ENCODE measurements around the gene XYLT1. TPM values are rescaled to one million over a fixed set of nuclear protein-coding genes. Genes with fewer than 3 reads are reported as not detected.

XYLT1 gene
- total and polyA plus RNA-seq, 10 of the 15 experiments (the other 5 are each of a cell fraction or from before 2014, with no cell fraction given), result 0.88 to 14.8 (median 5.8) TPM

DNA sequence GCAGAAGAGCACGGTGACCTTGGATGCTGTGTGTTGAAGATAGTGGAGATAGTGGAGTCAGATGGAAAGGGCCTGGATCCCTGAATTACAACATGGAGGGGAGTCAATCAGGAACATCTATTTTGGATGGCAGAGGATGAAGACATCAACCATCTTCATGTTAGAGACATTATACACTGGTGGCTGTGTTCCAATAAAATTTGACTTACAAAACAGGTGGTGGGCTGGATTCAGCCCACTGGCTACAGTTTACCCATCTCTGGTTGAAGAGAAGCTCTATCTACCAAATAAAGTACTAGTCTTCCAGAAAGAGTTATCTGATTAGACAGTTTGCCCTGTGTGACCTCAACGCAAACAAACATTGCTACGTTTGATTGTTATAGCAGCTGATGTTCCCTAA, 247.2 kb downstream of the XYLT1 start:
- WGBS (ENCODE audit: insufficient coverage, insufficient replicate concordance, low lambda C conversion rate, missing lambda C conversion rate), result 0% methylated on average over 3 of the region's 3 CpGs
- Histone ChIP-seq H3K9me3 (replicated peaks; ENCODE audit: control insufficient read depth, insufficient read depth, low read length) (no peaks in the 10 kb centered on the region), H2AFZ (ENCODE audit: control insufficient read depth, low read depth, low read length) (no peak overlapping the region), H3K36me3 (ENCODE audit: control insufficient read depth in 2 of 2, insufficient read depth in 2 of 2, low read length in 1 of 2) (no peaks in the 10 kb centered on the region; a peak in 2 of 4 replicates), H3K9ac (ENCODE audit: control insufficient read depth, insufficient read depth, low read length) (no peak overlapping the region), H3K27me3 (replicated peaks in 1 of 2; ENCODE audit: control insufficient read depth in 2 of 2, insufficient read depth in 2 of 2, low read length in 1 of 2) (no peaks in the 10 kb centered on the region), H3K4me3 (no peak overlapping the region), H3K4me2 (ENCODE audit: control insufficient read depth, insufficient read depth) (no peak overlapping the region), H3K4me1 (ENCODE audit: control insufficient read depth, insufficient read depth, low read length) (no peaks in the 10 kb centered on the region; the same call in 1 of the 2 replicates), H3K79me2 (ENCODE audit: control insufficient read depth, insufficient read depth, low read length) (no peaks in the 10 kb centered on the region), H4K20me1 (ENCODE audit: control insufficient read depth, insufficient read depth) (no peaks in the 10 kb centered on the region), H3K27ac (ENCODE audit: control insufficient read depth, insufficient read depth) (no peak overlapping the region)
- in situ Hi-C loops (cut with MboI), result no loop called here
- POLR2A ChIA-PET, result no interaction called here
- SMC1A ChIA-PET (ENCODE audit: uncharacterized antibody, unreplicated experiment), result interaction anchor here (1.0 to 1.3 kb wide), 4 partner anchors 10 to 356 kb away, joined by 3 to 4 read pairs (median 3); no protein-coding TSS in a partner anchor
- TF ChIP-seq BHLHE40 (IDR thresholded peaks at IDR 0.05; ENCODE audit: borderline replicate concordance in 1 of 2, low read depth in 2 of 2, low read length in 1 of 2) (no peak), BMI1 (IDR thresholded peaks at IDR 0.05; ENCODE audit: borderline replicate concordance) (no peak), TAF1 (IDR thresholded peaks at IDR 0.05; ENCODE audit: borderline replicate concordance, low read depth, low read length) (no peak), PML (IDR thresholded peaks at IDR 0.05; ENCODE audit: low read length) (no peak), RCOR1 (conservative IDR thresholded peaks at IDR 0.05; ENCODE audit: low read depth, low read length) (no peak)
- BruUV-seq (replicated peaks), result no TSS peak
- RAD21 ChIA-PET (ENCODE audit: unreplicated experiment), result interaction anchor here (0.5 to 2.0 kb wide), 5 partner anchors 14 to 628 kb away, joined by 3 to 7 read pairs (median 5); no protein-coding TSS in a partner anchor
- CTCF ChIA-PET, result interaction anchor here (0.9 to 2.2 kb wide), 3 partner anchors 30 to 363 kb away, joined by 3 to 6 read pairs (median 4); no protein-coding TSS in a partner anchor
- no peak for FAIRE-seq
- intact Hi-C loops (cut with micrococcal nuclease; ENCODE audit: unreplicated experiment), result no loop called here
- ATAC-seq, result no peak
- no peak for DNase-seq (ENCODE audit: low read depth, low spot score)

DNA sequence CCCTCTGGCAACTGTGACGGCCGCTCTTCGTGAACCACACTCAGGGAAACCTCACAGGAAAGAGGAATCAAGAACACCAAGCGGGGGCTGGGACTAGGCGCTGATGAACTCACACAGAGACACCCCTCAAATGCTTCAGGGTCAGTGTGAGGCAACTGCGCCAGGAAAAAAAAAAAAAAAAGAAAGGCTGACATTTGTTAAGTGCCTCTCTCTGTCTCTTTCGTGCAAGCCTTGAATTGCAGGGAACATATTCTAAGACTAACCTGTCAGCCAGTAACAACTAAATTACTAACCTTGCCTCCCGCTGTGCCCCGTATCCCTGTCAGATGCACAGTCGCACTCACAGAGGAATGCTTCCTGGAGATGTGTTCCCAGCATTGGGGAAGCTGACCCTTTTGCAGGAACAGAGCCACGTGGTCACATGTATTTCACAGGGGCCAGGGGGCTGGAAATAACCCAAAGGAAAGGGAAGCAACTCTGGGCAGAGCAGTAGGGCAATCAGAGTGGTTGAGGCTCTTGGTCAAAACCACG, 247.8 kb downstream of the XYLT1 start:
- TF ChIP-seq, protein P1, sequence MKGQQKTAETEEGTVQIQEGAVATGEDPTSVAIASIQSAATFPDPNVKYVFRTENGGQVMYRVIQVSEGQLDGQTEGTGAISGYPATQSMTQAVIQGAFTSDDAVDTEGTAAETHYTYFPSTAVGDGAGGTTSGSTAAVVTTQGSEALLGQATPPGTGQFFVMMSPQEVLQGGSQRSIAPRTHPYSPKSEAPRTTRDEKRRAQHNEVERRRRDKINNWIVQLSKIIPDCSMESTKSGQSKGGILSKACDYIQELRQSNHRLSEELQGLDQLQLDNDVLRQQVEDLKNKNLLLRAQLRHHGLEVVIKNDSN (IDR thresholded peaks at IDR 0.05; ENCODE audit: borderline replicate concordance, extremely low read length, insufficient read depth, low read depth, low read length), result no peak
- TF ChIP-seq SMAD5 (IDR thresholded peaks at IDR 0.05; ENCODE audit: low read depth), result no peak
- TF ChIP-seq SRF (IDR thresholded peaks at IDR 0.05; ENCODE audit: low read depth in 2 of 2, low read length in 2 of 2), result no peak
- TF ChIP-seq, protein P2, sequence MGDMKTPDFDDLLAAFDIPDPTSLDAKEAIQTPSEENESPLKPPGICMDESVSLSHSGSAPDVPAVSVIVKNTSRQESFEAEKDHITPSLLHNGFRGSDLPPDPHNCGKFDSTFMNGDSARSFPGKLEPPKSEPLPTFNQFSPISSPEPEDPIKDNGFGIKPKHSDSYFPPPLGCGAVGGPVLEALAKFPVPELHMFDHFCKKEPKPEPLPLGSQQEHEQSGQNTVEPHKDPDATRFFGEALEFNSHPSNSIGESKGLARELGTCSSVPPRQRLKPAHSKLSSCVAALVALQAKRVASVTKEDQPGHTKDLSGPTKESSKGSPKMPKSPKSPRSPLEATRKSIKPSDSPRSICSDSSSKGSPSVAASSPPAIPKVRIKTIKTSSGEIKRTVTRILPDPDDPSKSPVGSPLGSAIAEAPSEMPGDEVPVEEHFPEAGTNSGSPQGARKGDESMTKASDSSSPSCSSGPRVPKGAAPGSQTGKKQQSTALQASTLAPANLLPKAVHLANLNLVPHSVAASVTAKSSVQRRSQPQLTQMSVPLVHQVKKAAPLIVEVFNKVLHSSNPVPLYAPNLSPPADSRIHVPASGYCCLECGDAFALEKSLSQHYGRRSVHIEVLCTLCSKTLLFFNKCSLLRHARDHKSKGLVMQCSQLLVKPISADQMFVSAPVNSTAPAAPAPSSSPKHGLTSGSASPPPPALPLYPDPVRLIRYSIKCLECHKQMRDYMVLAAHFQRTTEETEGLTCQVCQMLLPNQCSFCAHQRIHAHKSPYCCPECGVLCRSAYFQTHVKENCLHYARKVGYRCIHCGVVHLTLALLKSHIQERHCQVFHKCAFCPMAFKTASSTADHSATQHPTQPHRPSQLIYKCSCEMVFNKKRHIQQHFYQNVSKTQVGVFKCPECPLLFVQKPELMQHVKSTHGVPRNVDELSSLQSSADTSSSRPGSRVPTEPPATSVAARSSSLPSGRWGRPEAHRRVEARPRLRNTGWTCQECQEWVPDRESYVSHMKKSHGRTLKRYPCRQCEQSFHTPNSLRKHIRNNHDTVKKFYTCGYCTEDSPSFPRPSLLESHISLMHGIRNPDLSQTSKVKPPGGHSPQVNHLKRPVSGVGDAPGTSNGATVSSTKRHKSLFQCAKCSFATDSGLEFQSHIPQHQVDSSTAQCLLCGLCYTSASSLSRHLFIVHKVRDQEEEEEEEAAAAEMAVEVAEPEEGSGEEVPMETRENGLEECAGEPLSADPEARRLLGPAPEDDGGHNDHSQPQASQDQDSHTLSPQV (IDR thresholded peaks at IDR 0.05), result no peak
- no peak for TF ChIP-seq SUZ12 (IDR thresholded peaks at IDR 0.05; ENCODE audit: unreplicated experiment)
- BruUV-seq (replicated peaks), result no TSS peak
- no peak overlapping the region for H3K27ac ChIP-seq (ENCODE audit: control insufficient read depth, insufficient read depth)
- no peaks in the 10 kb centered on the region for H3K9me3 ChIP-seq (replicated peaks; ENCODE audit: control insufficient read depth, insufficient read depth, low read length)
- H3K4me3 ChIP-seq, result no peak overlapping the region
- in situ Hi-C loops (cut with MboI) (no loop called here), intact Hi-C loops (cut with micrococcal nuclease; ENCODE audit: unreplicated experiment) (no loop called here)
- no peaks in the 10 kb centered on the region; the same call in 1 of the 2 replicates for H3K4me1 ChIP-seq (ENCODE audit: control insufficient read depth, insufficient read depth, low read length)
- H3K4me2 ChIP-seq (ENCODE audit: control insufficient read depth, insufficient read depth), result no peak overlapping the region
- H2AFZ ChIP-seq (ENCODE audit: control insufficient read depth, low read depth, low read length), result no peak overlapping the region
- DNase-seq (ENCODE audit: low read depth, low spot score), result no peak
- no peaks in the 10 kb centered on the region for H3K27me3 ChIP-seq (replicated peaks in 1 of 2; ENCODE audit: control insufficient read depth in 2 of 2, insufficient read depth in 2 of 2, low read length in 1 of 2)
- H3K79me2 ChIP-seq (ENCODE audit: control insufficient read depth, insufficient read depth, low read length), result no peaks in the 10 kb centered on the region
- ATAC-seq, result no peak
- ChIA-PET RAD21 (ENCODE audit: unreplicated experiment) (interaction anchor here (1.0 to 1.4 kb wide), 3 partner anchors 15 to 245 kb away, joined by 3 to 5 read pairs (median 4); no protein-coding TSS in a partner anchor), POLR2A (no interaction called here), CTCF (interaction anchor here (0.7 kb wide), 1 partner anchor 357 kb away, joined by 3 read pairs; no protein-coding TSS in a partner anchor), SMC1A (ENCODE audit: uncharacterized antibody, unreplicated experiment) (interaction anchor here (1.2 to 1.3 kb wide), 2 partner anchors 11 to 38 kb away, joined by 3 to 4 read pairs; no protein-coding TSS in a partner anchor)
- H4K20me1 ChIP-seq (ENCODE audit: control insufficient read depth, insufficient read depth), result no peaks in the 10 kb centered on the region
- no peaks in the 10 kb centered on the region; a peak in 2 of 4 replicates for H3K36me3 ChIP-seq (ENCODE audit: control insufficient read depth in 2 of 2, insufficient read depth in 2 of 2, low read length in 1 of 2)
- no peak overlapping the region for H3K9ac ChIP-seq (ENCODE audit: control insufficient read depth, insufficient read depth, low read length)
- no peak for FAIRE-seq
- 45% methylated on average over 11 of the region's 12 CpGs for WGBS (ENCODE audit: insufficient coverage, insufficient replicate concordance, low lambda C conversion rate, missing lambda C conversion rate)

All from GM12878 (cell line).